Muscle of back (tissue), 11 donors: ENCODE measurements around the gene DOP1B. TPM values are rescaled to one million over a fixed set of nuclear protein-coding genes. Genes with fewer than 3 reads are reported as not detected.
"Not testable (repeated sequence)": the region's sequence is repeated elsewhere in the genome, so short reads cannot be mapped to it uniquely, and the experiment has no call there.

ENCODE experiments used
- DNase-seq, 3 donors: peaks; one replicate each; pipeline versions ENCODE4 v3.0.0 to v3.0.0-alpha.2; 2013
- polyA plus RNA-seq, 10 donors: library from polyadenylated mRNA; unstranded; fragments of 120-200 nt; gene quantifications; one replicate each; pipeline ENCODE4 v1.2.1, GENCODE V29; 2013; ENCODE audit not compliant: insufficient read length in 10 of 10

DOP1B gene
- polyA plus RNA-seq, 10 donors: 4.7 to 9.4 (median 6.9) TPM

GRCh38 chr21:36171336-36171735, 14.7 kb downstream of the DOP1B start:
- no peak for DNase-seq

GRCh38 chr21:36171741-36172331, 15.2 kb downstream of the DOP1B start:
- no peak for DNase-seq

- no peak for DNase-seq
Measured at GRCh38 chr21:36174780-36175179, 18.2 kb downstream of the DOP1B start.

- DNase-seq: no peak
Measured at GRCh38 chr21:36175771-36176565, 19.3 kb downstream of the DOP1B start.

GRCh38 chr21:36178349-36178748, 21.7 kb downstream of the DOP1B start:
- DNase-seq: no peak

GRCh38 chr21:36179145-36179544, 22.5 kb downstream of the DOP1B start:
- no peak for DNase-seq

GRCh38 chr21:36180963-36181362, 24.3 kb downstream of the DOP1B start:
- DNase-seq: no peak

- DNase-seq: no peak
Measured at GRCh38 chr21:36183144-36183795, 26.6 kb downstream of the DOP1B start.

- DNase-seq: no peak
Measured at GRCh38 chr21:36184545-36184944, 27.9 kb downstream of the DOP1B start.

GRCh38 chr21:36185523-36185922, 28.9 kb downstream of the DOP1B start:
- no peak for DNase-seq

GRCh38 chr21:36186081-36186480, 29.5 kb downstream of the DOP1B start:
- no peak for DNase-seq

- DNase-seq: no peak
Measured at GRCh38 chr21:36186506-36187399, 30.1 kb downstream of the DOP1B start.

- no peak for DNase-seq
Measured at GRCh38 chr21:36188081-36188681, 31.6 kb downstream of the DOP1B start.

- no peak for DNase-seq
Measured at GRCh38 chr21:36188937-36189336, 32.3 kb downstream of the DOP1B start.

- no peak for DNase-seq
Measured at GRCh38 chr21:36190736-36191135, 34.1 kb downstream of the DOP1B start.

GRCh38 chr21:36193200-36193599, 36.6 kb downstream of the DOP1B start:
- DNase-seq: no peak

GRCh38 chr21:36194024-36194423, 37.4 kb downstream of the DOP1B start:
- no peak for DNase-seq

GRCh38 chr21:36195613-36196012, 39.0 kb downstream of the DOP1B start:
- no peak for DNase-seq

GRCh38 chr21:36199021-36199420, 42.4 kb downstream of the DOP1B start:
- DNase-seq: no peak

- not testable (repeated sequence) for DNase-seq
Measured at GRCh38 chr21:36199575-36199974, 43.0 kb downstream of the DOP1B start.

- DNase-seq: no peak
Measured at GRCh38 chr21:36200081-36200561, 43.5 kb downstream of the DOP1B start.
